ENCODE data around the gene NUP188. TPM values are rescaled to one million over a fixed set of nuclear protein-coding genes. Genes with fewer than 3 reads are reported as not detected.

The NUP188 gene, protein sequence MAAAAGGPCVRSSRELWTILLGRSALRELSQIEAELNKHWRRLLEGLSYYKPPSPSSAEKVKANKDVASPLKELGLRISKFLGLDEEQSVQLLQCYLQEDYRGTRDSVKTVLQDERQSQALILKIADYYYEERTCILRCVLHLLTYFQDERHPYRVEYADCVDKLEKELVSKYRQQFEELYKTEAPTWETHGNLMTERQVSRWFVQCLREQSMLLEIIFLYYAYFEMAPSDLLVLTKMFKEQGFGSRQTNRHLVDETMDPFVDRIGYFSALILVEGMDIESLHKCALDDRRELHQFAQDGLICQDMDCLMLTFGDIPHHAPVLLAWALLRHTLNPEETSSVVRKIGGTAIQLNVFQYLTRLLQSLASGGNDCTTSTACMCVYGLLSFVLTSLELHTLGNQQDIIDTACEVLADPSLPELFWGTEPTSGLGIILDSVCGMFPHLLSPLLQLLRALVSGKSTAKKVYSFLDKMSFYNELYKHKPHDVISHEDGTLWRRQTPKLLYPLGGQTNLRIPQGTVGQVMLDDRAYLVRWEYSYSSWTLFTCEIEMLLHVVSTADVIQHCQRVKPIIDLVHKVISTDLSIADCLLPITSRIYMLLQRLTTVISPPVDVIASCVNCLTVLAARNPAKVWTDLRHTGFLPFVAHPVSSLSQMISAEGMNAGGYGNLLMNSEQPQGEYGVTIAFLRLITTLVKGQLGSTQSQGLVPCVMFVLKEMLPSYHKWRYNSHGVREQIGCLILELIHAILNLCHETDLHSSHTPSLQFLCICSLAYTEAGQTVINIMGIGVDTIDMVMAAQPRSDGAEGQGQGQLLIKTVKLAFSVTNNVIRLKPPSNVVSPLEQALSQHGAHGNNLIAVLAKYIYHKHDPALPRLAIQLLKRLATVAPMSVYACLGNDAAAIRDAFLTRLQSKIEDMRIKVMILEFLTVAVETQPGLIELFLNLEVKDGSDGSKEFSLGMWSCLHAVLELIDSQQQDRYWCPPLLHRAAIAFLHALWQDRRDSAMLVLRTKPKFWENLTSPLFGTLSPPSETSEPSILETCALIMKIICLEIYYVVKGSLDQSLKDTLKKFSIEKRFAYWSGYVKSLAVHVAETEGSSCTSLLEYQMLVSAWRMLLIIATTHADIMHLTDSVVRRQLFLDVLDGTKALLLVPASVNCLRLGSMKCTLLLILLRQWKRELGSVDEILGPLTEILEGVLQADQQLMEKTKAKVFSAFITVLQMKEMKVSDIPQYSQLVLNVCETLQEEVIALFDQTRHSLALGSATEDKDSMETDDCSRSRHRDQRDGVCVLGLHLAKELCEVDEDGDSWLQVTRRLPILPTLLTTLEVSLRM (N-terminal part only)
- total RNA-seq: 100 to 1,000 TPM; 128 to 130 TPM

DNA sequence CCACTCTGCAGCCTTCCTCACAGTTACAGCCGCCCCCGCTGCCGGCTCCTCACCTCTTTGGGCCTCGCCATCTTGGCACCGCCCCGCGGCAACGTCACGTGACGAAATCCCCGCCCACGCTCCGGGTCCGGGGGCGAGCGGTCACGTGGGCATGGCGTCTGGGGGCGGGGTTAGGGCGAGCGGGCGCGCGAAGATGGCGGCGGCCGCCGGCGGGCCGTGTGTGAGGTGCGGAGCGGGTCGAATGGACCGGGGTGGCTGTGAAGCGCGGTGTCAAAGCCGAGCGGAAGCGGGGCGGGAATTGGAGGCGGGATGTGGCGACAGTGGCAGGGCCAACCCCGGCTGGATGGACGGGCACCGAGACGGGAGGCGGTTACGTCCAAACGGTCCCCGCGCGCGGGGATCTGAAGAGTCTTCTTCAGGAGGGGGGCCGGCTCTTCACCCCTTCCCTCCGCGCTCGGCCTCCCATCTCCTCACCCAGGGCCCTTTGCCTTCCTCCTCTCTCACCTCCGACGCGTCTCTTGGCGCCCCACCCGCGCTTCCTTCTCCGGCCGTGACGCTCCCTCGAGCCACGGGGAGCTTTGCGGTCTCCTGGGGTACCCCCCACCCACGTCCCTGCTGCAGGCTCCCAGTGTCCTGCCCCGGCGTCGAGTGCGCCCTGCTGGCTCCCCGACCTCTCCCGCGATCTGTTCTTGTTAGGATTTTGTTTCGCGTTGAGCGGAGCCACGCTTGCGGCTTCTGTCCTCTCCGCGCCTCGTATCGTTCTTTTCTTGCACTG, at the start of gene NUP188, which contains the start of gene DOLK:
Gene NUP188 (plus strand): TSS at position 173 of the 775 bp plus-strand sequence. CDS start 21 bp downstream, at position 194.
Gene DOLK (minus strand): TSS at position 77 of the 775 bp plus-strand sequence. CDS start 300 bp downstream, outside the sequence.
- Mint-ChIP-seq H3K27ac (peak within 1 kb of the TSS; percentile 98), H3K9me3 (no peaks in the 10 kb centered on the region), H3K27me3 (no peaks in the 10 kb centered on the region), H3K4me1 (peaks cover 25% of the 10 kb centered on the region), H3K36me3 (peaks cover 29% of the 10 kb centered on the region), H3K4me3 (peak within 1 kb of the TSS; percentile 97)
- peak; percentile 100 for DNase-seq

DNA sequence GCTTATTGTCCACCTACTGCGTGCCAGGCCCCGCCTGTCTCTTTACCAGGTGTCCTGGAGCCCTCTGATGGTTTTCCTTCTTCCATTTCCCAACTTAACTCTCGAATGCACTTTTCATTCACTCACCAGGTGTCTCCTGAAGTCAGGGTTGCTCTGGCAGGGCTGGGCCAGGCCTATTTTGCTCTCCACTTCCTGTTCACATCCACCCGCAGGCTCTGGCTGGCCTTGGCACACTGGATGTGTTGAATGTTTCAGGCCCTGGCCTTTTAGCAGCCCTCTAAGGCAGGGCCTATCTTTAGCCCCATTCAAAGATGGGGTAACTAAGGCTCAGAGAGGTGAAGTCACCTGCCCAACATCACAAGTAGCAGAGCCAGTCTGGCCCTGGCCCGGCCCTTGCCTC, 49.1 kb upstream of the NUP188 start:
- peaks cover 65% of the 10 kb centered on the region for H3K4me1 Mint-ChIP-seq
- H3K4me3 Mint-ChIP-seq: no peak overlapping the region
- H3K36me3 Mint-ChIP-seq: peaks cover 22% of the 10 kb centered on the region
- H3K9me3 Mint-ChIP-seq: no peaks in the 10 kb centered on the region
- no peaks in the 10 kb centered on the region for H3K27me3 Mint-ChIP-seq
- DNase-seq: no peak
- peak overlapping the region; percentile 89 for H3K27ac Mint-ChIP-seq

DNA sequence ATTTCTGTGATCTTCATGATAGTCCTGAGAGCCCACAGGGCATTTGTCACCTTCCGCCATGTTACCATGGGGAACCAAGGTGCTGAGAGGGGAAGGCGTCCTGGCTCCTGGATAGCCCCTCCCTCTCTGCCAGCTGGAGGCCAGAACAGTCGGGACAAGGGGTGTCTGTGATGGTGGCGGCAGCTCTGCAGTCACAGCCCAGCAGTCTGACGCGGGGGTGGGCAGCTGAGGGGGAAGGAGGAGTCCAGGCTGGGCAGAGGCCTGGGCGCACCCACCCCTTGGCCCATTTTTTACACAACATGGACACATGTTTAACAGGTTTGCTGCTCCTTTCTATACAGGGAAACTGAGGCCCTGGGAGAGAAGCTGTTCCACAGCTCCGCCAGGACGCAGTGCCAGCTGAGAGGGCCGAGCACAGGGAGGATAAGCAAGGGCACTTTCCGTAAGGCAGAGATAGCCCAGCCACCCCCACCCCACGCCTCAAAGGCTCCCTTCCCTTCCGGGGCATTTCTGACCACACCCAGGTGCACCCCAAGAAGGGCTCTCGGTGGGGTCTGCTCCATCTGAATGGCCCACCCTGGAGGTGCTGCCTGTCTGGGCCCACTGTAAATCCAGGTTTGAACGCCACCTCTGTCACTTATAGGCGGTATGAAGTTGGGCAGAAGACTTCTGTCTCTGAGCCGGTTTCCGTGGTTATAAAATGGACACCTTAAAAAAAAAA, 48.5 kb upstream of the NUP188 start:
- DNase-seq: no peak
- Mint-ChIP-seq H3K27ac (peak overlapping the region; percentile 89), H3K36me3 (peaks cover 21% of the 10 kb centered on the region), H3K27me3 (no peaks in the 10 kb centered on the region), H3K4me3 (peak overlapping the region; percentile 68), H3K4me1 (peaks cover 66% of the 10 kb centered on the region), H3K9me3 (no peaks in the 10 kb centered on the region)

DNA sequence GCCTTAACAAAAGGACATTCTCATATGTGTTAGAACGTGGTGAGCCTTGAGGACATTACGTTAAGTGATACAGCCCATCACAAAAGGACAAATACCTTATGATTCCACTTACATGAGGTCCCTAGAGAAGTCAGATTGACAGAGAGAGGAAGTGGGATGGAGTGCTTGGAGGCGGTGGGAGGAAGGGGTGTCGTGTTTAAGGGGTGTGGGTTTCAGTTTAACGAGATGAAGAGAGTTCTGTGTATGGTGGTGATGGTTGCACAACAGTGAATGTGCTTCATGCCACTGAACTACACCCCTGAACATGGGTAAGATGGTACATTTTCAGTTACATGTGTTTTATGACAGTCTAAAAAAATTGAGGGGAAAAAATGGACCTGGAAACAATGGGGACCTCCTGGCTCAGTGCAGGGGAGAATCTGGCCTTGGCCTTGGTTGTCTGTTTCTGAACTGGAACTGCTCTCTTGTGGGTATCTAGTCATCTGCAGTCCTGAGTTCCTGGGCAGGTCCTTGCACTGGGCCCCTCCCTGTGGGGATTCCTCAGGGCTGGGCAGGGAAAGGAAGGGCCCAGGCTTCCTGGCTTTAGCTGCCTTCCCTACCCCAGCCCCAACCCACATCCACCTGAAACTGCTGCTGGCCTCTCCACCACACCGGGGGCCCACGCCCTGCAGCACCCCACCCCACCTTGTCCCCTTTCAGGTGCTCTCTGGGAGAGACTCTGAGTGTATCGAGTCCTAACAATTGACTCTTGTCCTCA, 47.8 kb upstream of the NUP188 start:
- Mint-ChIP-seq H3K36me3 (peaks cover 21% of the 10 kb centered on the region), H3K27me3 (no peaks in the 10 kb centered on the region), H3K27ac (peak overlapping the region; percentile 89), H3K4me3 (peak overlapping the region; percentile 68), H3K9me3 (no peaks in the 10 kb centered on the region), H3K4me1 (peaks cover 67% of the 10 kb centered on the region)
- DNase-seq: peak; percentile 35

DNA sequence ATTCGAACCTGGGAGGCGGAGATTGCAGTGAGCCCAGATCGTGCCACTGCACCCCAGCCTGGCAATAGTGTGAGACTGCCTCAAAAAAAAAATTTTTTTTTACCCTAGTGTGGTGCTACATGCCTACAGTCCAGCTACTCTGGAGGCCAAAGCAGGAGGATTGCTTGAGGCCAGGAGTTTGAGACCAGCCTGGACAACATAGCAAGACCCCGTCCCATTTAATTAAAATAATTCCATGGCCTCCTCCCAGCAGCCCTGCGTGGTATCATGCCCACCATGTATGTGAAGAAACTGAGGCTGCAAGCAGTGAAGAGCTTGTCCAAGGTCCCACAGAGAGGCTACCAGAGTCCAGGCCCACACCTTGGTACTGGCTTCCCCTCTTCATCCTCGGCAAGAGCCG, 46.1 kb upstream of the NUP188 start:
- Mint-ChIP-seq H3K4me3 (no peak overlapping the region), H3K9me3 (no peaks in the 10 kb centered on the region), H3K36me3 (peaks cover 17% of the 10 kb centered on the region), H3K4me1 (peaks cover 63% of the 10 kb centered on the region), H3K27ac (peak overlapping the region; percentile 94), H3K27me3 (no peaks in the 10 kb centered on the region)
- DNase-seq: no peak

DNA sequence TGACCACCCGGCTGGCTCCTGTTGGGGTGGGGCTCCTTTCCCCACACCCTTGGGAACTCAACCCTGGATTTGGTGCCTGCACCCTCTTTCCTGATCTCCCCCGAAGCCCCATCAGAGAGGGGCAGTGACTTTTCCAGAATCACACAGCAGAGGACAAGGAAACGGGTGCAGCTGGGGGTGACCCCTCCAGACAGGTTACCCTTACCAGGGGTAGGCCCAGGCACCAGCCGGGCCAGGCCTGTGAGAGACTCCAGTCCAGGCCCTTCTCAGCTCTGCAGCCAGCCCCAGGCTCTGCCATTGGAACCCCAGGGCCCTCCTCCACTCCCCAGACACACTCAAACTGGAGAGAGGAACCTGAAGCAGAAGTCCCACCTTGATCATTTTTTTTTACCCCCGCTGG, 45.7 kb upstream of the NUP188 start:
- Mint-ChIP-seq H3K9me3 (no peaks in the 10 kb centered on the region), H3K4me3 (peak overlapping the region; percentile 45), H3K36me3 (peaks cover 17% of the 10 kb centered on the region), H3K27ac (peak overlapping the region; percentile 94), H3K4me1 (peaks cover 67% of the 10 kb centered on the region), H3K27me3 (no peaks in the 10 kb centered on the region)
- DNase-seq: no peak

DNA sequence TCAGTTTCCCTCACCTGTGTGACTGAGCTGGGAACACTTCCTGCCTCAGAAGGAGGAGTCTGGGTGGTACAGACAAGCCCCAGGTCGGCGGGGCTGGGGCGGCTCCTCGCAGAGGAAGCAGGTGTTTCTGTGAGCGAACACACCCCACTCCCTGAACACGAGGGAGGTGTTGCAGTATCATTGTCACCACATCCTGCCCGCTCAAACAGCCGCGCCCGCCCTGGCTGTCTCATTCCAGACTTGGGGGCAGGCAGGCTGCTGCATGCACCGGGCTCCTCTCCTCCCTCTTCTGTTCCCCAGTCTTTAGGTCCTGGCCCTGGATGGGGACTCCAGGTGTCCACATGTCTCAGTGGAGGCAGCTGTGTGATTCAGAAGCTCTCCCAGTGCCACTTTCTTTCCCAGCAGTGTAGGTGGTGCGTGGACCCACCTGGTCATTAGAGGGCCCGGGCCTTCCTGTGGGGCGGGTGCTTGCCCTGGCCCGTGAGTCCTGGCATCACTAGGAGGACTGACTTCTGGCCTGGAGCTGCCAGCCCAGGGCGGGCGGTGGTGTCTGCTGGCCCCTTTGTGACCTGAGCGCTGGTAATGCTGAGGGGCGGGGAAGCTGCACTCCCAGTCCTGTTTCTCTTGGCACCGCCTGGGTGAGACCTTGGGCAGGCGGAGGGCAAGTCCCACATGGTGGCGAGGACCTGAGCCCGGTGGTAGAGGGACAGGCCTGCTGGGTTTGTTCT, 45.0 kb upstream of the NUP188 start:
- Mint-ChIP-seq H3K9me3 (no peaks in the 10 kb centered on the region), H3K4me3 (peak overlapping the region; percentile 65), H3K27me3 (no peaks in the 10 kb centered on the region), H3K4me1 (peaks cover 67% of the 10 kb centered on the region), H3K27ac (peak overlapping the region; percentile 94), H3K36me3 (peaks cover 19% of the 10 kb centered on the region)
- DNase-seq: peak; percentile 85

DNA sequence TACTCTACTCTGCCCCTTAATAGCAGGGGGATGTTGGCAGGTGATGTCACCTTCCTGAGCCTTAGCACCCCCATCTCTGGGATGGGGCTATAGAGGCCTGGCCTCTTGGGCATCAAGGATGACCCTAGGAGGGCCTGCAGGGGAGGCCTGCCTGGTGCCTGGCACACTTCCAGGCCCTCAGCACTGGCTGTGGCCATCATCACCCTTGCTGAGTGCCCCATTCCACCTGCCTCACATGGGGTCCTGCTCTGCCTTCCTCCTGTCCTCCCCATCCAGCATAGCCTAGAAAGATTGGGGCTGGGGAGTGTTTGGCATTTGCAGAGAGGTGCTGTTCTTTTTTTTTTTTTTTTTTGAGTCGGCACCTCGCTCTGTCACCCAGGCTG, 44.4 kb upstream of the NUP188 start:
- Mint-ChIP-seq H3K4me3 (peak overlapping the region; percentile 65), H3K4me1 (peaks cover 63% of the 10 kb centered on the region)

DNA sequence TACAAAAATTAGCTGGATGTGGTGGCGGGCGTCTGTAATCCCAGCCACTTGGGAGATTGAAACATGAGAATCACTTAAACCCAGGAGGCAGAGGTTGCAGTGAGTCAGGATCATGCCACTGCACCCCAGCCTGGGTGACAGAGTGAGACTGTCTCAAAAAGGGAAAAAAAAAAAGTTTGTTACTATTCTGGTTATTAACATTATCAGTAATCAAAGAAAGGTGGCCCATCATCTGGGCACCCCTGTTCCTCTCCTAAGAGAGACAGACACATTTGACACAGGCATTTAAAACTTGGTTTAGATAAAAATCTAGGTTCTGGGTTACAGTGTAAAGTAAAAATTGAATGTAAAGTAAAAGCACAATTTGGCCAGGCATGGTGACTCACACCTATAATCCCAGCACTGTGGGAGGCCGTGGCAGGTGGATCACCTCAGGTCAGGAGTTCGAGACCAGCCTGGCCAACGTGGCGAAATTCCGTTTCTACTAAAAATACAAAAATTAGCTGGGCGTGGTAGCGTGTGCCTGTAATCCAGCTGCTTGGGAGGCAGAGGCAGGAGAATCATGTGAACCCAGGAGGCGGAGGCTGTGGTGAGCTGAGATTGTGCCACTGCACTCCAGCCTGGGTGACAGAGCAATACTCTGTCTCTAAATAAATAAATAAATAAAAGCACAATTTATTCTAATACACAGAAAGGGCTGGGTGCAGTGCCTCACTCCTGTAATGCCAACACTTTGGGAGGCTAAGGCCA, 43.5 kb upstream of the NUP188 start:
- peaks cover 19% of the 10 kb centered on the region for H3K36me3 Mint-ChIP-seq
- peak overlapping the region; percentile 54 for H3K27ac Mint-ChIP-seq
- no peak overlapping the region for H3K4me3 Mint-ChIP-seq
- H3K9me3 Mint-ChIP-seq: no peaks in the 10 kb centered on the region
- H3K4me1 Mint-ChIP-seq: peaks cover 57% of the 10 kb centered on the region
- no peak for DNase-seq
- H3K27me3 Mint-ChIP-seq: no peaks in the 10 kb centered on the region

More for the DNA sequence above, 44.4 kb upstream of the NUP188 start:
- peaks cover 19% of the 10 kb centered on the region for H3K36me3 Mint-ChIP-seq
- H3K27ac Mint-ChIP-seq: peak overlapping the region; percentile 94
- DNase-seq: no peak
- H3K9me3 Mint-ChIP-seq: no peaks in the 10 kb centered on the region
- no peaks in the 10 kb centered on the region for H3K27me3 Mint-ChIP-seq

DNA sequence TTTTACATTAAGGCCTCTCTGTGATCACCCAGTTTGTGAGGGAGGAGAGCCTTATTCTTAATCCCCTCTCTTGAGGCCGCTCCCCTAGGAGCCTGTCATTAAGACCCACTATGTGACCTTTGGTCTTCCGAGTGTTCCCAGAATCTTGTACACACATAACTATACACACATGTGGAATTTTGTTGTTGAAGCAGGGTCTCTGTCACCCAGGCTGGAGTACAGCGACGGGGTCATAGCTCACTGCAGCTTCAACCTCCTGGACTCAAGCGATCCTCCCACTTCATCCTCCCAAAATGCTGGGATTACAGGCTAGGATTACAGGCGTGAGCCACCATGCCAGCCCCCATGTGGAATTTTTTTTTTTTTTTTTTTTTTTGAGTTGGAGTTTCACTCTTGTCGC, 41.5 kb upstream of the NUP188 start:
- no peak overlapping the region for H3K4me3 Mint-ChIP-seq
- no peak for DNase-seq
- H3K27ac Mint-ChIP-seq: no peak overlapping the region
- H3K27me3 Mint-ChIP-seq: no peaks in the 10 kb centered on the region
- peaks cover 52% of the 10 kb centered on the region for H3K4me1 Mint-ChIP-seq
- peaks cover 22% of the 10 kb centered on the region for H3K36me3 Mint-ChIP-seq
- H3K9me3 Mint-ChIP-seq: no peaks in the 10 kb centered on the region

DNA sequence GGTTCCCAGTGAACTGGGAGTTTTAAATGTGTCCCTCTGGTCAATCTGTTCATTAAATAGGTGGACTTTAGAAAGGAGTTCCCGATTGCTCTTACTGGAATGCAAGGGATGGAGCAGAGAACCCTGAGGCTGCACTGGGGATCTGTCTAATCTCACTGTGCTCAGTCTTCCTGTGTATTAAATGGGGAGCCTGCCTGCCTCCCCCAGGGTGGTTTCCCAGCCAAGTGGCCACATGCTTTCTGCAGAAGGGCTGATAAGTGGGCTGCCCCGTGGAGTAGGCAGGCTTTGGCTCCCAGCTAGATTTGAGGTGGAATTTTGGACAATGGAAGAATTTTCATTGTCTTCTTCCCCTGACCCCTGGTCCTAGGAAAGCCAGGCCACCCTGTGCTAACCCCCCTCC, 40.8 kb upstream of the NUP188 start:
- Mint-ChIP-seq H3K4me3 (no peak overlapping the region), H3K27ac (no peak overlapping the region), H3K36me3 (peaks cover 22% of the 10 kb centered on the region), H3K27me3 (no peaks in the 10 kb centered on the region), H3K9me3 (no peaks in the 10 kb centered on the region), H3K4me1 (peaks cover 55% of the 10 kb centered on the region)
- DNase-seq: no peak

DNA sequence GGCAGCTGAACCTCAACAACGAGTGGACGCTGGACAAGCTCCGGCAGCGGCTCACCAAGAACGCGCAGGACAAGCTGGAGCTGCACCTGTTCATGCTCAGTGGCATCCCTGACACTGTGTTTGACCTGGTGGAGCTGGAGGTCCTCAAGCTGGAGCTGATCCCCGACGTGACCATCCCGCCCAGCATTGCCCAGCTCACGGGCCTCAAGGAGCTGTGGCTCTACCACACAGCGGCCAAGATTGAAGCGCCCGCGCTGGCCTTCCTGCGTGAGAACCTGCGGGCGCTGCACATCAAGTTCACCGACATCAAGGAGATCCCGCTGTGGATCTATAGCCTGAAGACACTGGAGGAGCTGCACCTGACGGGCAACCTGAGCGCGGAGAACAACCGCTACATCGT, 39.1 kb upstream of the NUP188 start:
- Mint-ChIP-seq H3K9me3 (no peaks in the 10 kb centered on the region), H3K27me3 (no peaks in the 10 kb centered on the region), H3K4me3 (no peak overlapping the region), H3K4me1 (peaks cover 55% of the 10 kb centered on the region), H3K27ac (no peak overlapping the region), H3K36me3 (peaks cover 31% of the 10 kb centered on the region)
- DNase-seq: no peak
